Astrocyte of the cerebellum (primary cell): ENCODE measurements around the gene MYCL.

ENCODE experiments used
- DNase-seq: peaks from one replicate; pipeline ENCODE4 v3.0.0-alpha.2; 2011; ENCODE audit warnings: low read depth
- H3K4me3 ChIP-seq: 2 replicates; pipeline ENCODE4 v1.5.1; 2011; ENCODE audit warnings: mild to moderate bottlenecking, low read depth, low read length, moderate library complexity
- in situ Hi-C: cut with HindIII; loops from 2 replicates; pipeline ENCODE4 v1.10.0; 2017; ENCODE audit warnings: low sequenced_read_pairs
- TF ChIP-seq, protein P1 (sequence below): IDR thresholded peaks from 2 replicates; pipeline ENCODE4 v1.5.1; 2012; ENCODE audit warnings: low read length, low read depth, moderate library complexity, mild to moderate bottlenecking; ENCODE audit errors: missing control alignments

Gene MYCL

DNA sequence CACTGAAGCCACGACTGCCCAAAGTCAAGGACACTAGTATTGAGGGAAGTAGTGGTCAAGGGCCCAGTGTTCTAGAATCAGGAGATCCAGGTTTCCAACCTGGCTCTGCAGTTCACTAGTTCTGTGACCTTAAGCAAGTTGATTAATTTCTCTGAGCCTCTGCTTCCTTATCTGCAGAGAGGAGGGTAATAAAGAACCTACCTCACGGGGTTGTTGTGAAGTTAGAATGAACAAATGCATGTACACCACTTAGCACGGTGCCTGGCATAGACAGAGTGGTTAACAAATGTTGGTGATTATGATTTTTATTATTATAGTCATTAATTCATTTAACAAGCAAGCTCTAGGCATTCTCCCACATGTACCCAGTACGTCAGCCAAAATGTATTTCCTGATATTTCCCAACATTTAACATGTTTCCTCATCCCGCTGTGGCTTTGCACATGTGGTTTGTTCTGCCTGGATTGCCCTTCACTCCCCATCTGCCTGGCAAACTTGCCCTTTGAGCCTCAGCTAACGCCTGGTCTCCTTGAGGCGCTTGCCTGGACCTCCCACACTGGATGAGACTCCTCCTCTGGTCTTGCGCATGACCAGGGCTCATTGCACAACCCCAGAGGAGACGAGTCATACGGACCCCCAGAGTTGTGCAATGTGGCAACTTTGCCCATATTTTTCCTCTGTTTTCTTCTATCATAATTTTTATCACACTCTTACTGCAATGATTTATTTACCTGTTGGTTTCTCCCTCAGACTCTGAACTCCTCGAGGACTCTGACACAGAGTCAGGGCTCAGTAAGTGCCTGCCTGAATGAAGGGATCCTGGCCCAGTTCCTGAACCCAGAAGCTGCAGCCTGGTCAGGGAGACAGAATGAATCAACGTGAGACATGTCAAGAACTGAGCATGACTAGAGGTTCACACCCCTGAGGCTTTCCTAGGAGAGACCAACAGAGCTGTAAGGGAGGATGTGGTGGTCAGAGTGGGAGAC, 32.5 kb upstream of the MYCL start:
- in situ Hi-C loops, result no loop called here
- DNase-seq, result no peak
- H3K4me3 ChIP-seq, result no peak overlapping the region

DNA sequence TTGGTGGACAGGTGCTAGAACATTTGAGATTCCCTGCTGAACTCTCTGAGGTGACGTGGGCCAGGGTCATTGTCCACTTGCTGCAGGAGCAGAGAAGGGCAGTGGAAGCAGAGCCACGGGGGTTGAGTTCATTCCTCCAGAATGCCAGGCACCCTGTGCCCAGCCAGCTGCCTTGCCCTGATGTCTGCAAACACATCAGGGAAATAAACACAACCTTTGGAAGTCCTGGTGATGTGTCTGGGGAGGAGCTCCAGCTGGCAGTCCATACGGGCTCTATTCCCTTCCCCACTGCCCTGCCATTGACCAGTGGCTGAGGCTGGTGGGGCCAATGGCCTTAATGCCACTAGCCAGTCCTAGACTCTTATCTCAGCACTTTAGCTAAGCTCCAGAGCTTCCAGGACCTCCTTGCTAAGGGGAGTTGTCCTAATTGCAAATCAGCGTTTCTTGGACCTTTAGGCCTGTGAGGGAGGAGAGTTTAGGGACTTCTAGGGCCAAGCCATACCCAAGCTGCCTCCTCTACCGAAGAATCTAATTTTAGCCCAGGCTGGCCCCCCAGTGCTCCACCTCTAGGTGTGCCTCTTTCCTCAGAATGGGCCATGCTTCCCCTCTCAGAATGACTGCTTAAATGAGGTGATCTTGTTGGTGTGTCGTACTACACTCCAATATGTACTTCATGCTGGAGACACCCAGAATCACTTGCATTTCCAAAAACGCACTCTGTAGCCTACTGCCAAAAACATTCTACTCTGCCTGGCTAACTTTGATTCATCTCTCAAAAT, 27.3 kb upstream of the MYCL start:
- no peak for DNase-seq
- in situ Hi-C loops, result no loop called here
- no peak overlapping the region for H3K4me3 ChIP-seq
- TF ChIP-seq, protein P1, sequence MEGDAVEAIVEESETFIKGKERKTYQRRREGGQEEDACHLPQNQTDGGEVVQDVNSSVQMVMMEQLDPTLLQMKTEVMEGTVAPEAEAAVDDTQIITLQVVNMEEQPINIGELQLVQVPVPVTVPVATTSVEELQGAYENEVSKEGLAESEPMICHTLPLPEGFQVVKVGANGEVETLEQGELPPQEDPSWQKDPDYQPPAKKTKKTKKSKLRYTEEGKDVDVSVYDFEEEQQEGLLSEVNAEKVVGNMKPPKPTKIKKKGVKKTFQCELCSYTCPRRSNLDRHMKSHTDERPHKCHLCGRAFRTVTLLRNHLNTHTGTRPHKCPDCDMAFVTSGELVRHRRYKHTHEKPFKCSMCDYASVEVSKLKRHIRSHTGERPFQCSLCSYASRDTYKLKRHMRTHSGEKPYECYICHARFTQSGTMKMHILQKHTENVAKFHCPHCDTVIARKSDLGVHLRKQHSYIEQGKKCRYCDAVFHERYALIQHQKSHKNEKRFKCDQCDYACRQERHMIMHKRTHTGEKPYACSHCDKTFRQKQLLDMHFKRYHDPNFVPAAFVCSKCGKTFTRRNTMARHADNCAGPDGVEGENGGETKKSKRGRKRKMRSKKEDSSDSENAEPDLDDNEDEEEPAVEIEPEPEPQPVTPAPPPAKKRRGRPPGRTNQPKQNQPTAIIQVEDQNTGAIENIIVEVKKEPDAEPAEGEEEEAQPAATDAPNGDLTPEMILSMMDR, result no peak

More for the DNA sequence above, 32.5 kb upstream of the MYCL start:
- TF ChIP-seq, protein P1, result no peak

DNA sequence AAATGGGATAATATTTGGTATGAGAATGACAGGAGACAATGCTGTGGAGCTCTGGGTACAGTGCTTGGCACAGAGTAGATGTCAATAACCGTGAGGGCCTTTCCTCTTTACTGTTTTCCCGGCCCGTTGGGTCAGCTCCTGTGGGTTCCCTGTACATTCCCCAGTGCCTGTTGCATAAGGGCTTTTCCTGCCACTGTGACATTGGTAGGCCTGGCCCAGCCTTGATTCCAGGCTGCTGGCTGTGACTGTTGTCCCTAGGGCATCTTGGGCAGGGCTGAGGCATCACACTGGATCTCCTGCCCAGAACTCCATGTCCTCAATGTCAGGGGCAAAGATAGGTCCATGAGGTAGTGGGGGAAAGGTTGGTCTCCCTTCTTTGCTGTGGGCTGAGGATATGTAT, 25.8 kb upstream of the MYCL start:
- H3K4me3 ChIP-seq, result no peak overlapping the region
- TF ChIP-seq, protein P1, result no peak
- in situ Hi-C loops, result no loop called here
- no peak for DNase-seq

DNA sequence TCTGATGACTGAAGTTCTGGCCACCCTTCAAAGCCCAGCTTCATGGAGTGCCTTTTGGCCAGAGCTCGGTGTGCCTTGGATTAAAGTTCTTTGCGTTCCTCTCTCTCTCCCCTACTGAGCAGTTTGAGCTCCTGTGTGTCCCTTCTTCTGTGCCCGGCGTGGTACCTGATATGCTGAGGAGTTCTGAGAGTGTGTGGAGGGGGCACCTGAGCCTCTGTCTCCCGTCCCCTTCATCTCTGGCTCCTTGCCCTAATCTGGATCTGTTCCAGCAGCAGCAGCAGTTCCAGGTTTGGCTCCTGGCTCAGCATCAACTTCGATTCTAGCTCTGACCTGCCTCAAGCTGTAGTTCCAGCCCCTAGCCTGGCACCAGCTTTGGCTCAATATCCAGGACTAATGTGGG, 25.1 kb upstream of the MYCL start:
- TF ChIP-seq, protein P1, result no peak
- DNase-seq, result no peak
- in situ Hi-C loops, result no loop called here
- no peak overlapping the region for H3K4me3 ChIP-seq

DNA sequence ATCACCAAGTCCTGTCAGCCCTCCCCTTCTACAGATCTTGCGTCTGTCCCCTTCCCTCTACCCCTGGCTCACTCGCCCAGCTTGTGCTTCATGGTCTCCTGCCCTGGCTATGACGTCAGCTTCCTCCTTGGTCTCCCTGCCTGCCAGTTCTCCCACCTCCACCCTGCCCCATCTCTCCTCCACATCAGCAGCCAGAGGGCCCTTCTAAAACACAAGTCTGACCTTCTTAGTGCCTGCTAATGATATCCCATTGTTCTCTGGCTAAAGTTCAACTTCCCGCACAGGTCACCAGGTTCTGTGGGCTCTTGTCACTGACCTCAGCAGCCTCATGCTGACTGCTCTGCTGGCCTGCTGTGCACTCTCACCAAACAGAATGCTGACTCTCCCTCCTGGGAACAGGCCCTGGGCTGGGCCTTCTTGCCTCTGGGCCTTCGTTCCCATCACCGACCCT, 24.7 kb upstream of the MYCL start:
- no peak overlapping the region for H3K4me3 ChIP-seq
- DNase-seq, result no peak
- TF ChIP-seq, protein P1, result no peak
- in situ Hi-C loops, result no loop called here

DNA sequence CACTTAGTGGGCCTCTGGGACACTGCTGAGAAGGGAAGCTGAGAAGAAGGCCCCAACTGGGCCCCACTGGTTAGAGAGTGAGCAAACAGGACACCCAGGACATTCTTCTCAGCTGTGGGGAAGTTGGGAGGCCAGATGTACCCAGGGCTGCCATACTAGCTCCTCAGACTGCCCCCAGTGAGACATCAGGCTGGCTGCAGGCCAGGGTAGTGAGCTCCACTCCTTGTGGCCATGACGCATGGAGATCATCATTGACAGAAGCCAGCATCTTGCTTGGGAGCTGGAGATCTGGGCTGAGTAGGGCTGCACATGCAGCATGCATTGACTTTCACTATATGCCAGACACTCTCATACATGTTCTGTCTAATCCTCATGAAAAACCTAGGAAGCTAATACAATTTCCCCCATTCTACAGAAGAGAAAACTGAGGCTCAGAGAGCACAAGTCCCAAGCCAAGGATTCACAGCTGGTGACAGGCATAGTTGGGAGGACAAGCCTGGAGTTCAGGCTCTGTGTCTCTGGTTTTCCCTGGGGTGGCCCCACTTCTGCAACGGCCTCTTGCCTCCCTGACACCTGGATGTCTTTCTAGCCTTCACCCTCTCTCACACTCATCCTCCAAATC, 24.1 kb upstream of the MYCL start:
- TF ChIP-seq, protein P1, result no peak
- in situ Hi-C loops, result no loop called here
- DNase-seq, result no peak
- no peak overlapping the region for H3K4me3 ChIP-seq
